Epithelial cell of esophagus (primary cell): Measurements from ENCODE around the gene SUSD5.
"Not testable (repeated sequence)": the region's sequence is repeated elsewhere in the genome, so short reads cannot be mapped to it uniquely, and the experiment has no call there.

Experiments
- DNase-seq: peaks from one replicate; pipeline ENCODE4 v3.0.0; 2010; ENCODE audit warnings: low read depth
- H3K4me3 ChIP-seq: 2 replicates; pipeline ENCODE4 v1.5.1; 2011; ENCODE audit warnings: mild to moderate bottlenecking, low read length, control low read depth
- CTCF ChIP-seq: IDR thresholded peaks from 2 replicates; pipeline ENCODE4 v1.5.1; 2011; ENCODE audit warnings: low read depth, mild to moderate bottlenecking, low read length, control low read depth, inconsistent platforms; ENCODE audit not compliant: insufficient read depth; ENCODE audit errors: missing control alignments

SUSD5 gene

GRCh38 chr3:33145901-33146580 lies 72.6 kb downstream of the SUSD5 start:
- no peak for TF ChIP-seq CTCF
- no peak overlapping the region for H3K4me3 ChIP-seq
- DNase-seq, result no peak

GRCh38 chr3:33145221-33145900 lies 73.2 kb downstream of the SUSD5 start:
- no peak for DNase-seq
- no peak for TF ChIP-seq CTCF
- no peak overlapping the region for H3K4me3 ChIP-seq

- TF ChIP-seq CTCF, result no peak
- no peak for DNase-seq
- no peak overlapping the region for H3K4me3 ChIP-seq
These were observed 74.2 kb downstream of the SUSD5 start for GRCh38 chr3:33144433-33144832.

- peak; percentile 78 for DNase-seq
- H3K4me3 ChIP-seq, result no peak overlapping the region
- TF ChIP-seq CTCF, result no peak
These were observed 77.6 kb downstream of the SUSD5 start for GRCh38 chr3:33141006-33141405.

- no peak for TF ChIP-seq CTCF
- no peak overlapping the region for H3K4me3 ChIP-seq
- peak; percentile 63 for DNase-seq
These were observed 78.6 kb downstream of the SUSD5 start for GRCh38 chr3:33139996-33140395.

GRCh38 chr3:33139006-33139623 lies 79.5 kb downstream of the SUSD5 start:
- DNase-seq, H3K4me3 ChIP-seq: not testable (repeated sequence)

GRCh38 chr3:33137691-33138090 lies 80.9 kb downstream of the SUSD5 start:
- no peak overlapping the region for H3K4me3 ChIP-seq
- DNase-seq, result no peak
- no peak for TF ChIP-seq CTCF
